Inflammatory macrophage treated with lipopolysaccharide for 1 hour (primary cell): ENCODE measurements around the gene STIP1.

ENCODE experiments used
- DNase-seq, 2 donors: peaks; one replicate each; pipeline ENCODE4 v3.0.0-alpha.2; 2020 to 2022

Gene STIP1

GRCh38 chr11:64185693-64186491 is at the start of gene STIP1:
TSS of gene STIP1 (plus strand) at chr11:64186171. CDS start at chr11:64186262, 91 bp downstream.
- DNase-seq: peak; percentile 100

GRCh38 chr11:64136765-64137441 is 49.1 kb upstream of the STIP1 start:
- DNase-seq: no peak

GRCh38 chr11:64138398-64138797 is 47.6 kb upstream of the STIP1 start:
- DNase-seq: no peak

DNA sequence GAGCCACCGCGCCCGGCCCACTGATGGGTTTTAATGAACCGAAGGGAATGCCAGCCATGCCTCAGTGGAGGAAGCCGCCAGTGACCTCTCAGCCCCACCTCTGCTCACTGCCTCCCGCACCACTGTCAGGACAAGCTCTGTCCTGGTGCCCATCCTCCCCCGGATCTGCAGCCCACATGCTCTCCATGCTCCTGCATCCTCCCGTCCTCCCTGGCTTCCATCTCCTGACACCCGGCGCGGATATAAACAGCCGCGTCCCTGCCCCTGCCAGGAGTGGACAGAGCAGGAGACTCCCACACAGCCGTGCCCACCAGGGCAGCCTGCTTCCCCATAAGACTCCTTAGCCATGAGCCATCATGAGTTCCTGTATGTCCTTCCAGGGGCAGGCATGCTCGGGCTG is 46.9 kb upstream of the STIP1 start:
- no peak for DNase-seq

GRCh38 chr11:64140082-64140481 is 45.9 kb upstream of the STIP1 start:
- DNase-seq: no peak

- DNase-seq: no peak
These were observed 44.7 kb upstream of the STIP1 start for GRCh38 chr11:64141081-64141783.

- DNase-seq: no peak
These were observed 41.1 kb upstream of the STIP1 start for GRCh38 chr11:64144587-64145472.

DNA sequence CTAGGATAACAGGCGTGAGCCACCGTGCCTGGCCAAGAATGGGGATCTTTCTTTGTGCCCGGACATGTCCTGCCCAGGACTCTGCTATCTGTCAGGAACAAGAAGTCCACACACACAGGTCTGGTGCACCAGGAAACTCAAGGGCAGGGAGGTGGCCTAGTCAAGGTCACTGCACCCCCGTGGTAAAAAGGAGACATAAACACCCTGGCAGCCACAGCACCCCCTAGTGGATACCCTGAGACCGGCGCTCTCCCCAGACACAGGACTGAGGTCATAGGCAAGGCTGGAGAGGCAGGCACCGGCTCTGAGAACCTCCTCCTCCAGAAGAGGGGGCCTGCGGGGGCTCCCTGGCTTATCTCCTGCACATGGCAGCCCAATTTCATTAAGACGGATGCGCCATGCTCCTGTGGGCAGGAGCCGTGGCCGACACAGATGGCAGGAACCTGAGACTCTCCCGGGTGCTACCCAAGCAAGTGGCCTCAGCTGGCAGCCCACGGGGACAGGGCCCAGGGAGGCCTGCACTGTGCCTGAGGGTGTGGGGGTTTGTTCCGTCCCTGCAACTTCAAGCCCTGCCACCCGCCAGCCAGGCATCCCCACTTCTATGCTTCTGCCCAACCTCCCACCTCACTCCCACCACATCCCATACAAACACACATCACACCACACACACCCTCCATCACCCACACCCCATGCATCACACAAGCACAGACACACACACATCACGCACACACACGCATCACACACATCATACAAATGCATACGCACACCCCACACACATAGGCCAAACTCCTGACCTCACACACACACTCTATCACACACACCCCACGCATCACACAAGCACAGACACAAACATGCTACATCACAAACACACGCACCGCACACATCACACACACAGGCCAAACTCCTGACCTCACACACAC is 39.7 kb upstream of the STIP1 start:
- DNase-seq: peak; percentile 54 to 88

DNA sequence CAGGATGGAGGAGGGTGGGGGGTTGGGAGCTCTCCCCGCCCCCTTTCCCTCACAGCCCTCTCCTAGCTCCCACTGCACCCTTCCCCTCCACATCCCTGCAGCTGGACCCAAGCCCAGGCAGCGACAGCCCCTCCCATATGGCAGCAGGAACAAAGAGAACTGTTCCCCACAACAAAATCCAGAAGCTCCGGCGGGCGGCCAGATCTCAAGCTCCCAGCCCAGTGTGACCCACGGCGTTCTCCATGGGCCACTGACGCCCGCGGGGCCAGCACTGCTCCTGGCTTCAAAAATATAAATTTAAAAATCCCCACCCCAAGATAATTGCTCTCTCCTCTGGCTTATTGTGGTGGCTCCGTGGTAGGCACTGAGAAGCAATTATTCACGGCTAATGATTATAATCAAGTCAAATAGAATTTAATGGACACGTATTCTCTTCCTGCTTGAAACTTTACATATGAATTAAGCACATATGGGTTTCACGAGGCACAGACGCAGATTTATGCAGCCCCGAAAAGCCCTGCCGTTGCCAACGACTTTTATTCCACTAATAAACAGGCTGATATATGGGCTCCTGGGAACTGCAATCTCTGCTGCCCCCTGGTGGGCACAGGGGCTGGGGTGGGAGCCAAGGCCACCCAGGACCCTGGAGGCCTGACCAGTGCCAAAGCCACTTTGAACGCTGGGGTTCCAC is 37.6 kb upstream of the STIP1 start:
- DNase-seq: peak; percentile 41 to 91

DNA sequence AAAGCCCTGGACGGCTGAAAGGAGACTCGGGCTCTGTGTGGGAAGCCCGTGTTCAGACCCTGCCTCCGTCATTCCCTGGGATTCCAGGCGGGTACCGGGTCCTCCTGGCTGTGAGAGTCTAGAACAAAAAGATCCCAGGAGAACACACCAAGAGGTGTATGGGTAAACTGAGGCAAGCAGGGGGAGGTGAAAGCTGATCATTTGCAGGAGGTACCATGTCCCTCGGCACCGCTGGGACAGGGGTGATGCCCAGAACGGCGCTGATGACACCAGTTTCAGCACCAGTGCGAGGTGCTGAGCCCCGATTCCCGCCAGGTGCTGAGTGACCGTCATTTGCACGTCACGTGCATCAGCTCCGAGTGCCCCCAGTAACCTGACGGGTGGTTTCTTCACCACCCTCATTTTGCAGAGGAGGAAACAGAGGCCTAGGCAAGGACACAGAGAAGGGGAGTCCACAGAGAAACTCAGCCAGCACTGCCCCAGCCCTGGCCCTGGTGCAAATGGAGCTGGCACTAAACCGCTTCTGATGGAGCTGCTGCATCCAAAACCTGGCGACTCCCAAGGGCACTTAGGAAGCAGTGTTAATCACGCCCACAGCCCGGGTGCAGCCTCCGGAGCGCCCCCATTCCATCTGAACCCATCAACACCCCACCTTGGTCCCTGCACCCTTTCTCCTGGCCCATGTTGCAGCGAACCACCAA is 36.9 kb upstream of the STIP1 start:
- DNase-seq: no peak

DNA sequence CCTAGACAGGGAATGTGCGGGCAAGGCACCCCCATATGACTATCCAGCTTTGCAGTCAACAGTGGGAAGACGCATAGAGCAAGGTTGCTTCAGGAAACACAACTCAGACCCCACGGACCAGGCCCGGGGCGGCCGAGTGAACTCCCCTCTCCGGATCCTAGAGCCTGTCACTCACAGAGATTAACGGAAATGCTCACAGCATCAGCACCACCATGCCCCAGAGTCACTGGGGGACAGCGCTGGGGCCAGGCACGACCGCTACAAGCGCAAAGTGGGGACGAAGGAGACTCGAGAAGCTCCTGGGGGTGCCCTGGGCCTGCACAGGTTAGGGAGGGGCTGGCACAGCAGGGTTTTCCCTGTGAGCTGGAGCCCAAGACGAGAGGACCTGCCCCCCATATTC is 35.9 kb upstream of the STIP1 start:
- DNase-seq: no peak

- no peak for DNase-seq
These were observed 35.3 kb upstream of the STIP1 start for GRCh38 chr11:64150481-64151239.

- no peak for DNase-seq
These were observed 34.6 kb upstream of the STIP1 start for GRCh38 chr11:64151337-64151736.

DNA sequence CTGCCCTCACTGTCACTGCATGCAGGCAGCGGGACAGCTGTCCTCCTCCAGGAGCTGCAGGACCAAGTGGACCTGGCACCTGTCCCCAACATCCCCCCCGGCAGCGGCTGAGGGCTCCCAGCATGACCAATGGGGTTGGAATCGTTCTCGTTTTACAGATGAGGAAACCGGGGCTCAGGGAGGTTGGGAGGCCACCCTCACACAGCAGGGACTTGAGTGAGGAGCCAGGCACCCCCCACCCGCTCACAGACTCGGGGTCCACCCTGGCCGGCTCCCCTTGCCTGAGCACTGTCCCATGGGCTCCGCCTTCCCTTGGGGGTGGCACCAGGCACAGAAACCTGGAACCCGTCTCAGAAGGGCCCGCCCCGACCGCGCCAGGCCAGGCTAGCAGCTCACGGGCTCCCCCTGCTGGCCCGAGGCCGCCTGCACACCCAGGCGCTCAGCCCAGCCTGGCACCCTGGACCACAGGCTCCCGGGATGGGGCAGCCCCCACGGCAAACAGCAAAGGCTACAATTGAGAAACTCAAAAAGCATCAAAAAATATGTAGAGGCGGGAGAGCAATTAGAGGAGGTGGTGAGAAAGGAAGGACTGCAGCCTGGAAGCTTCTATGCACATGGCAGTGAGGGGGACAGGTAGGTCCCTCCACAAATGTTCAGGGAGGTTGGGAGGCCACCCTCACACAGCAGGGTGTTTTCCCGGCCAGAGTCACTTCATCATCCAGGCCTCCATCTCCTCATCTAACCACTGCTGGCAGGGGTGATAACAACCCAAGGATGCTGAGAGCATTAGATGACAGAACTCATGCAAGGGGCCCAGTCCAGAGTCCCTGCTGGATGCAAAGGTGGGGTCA is 32.9 kb upstream of the STIP1 start:
- peak; percentile 42 to 83 for DNase-seq

- no peak for DNase-seq
These were observed 32.2 kb upstream of the STIP1 start for GRCh38 chr11:64153812-64154211.

DNA sequence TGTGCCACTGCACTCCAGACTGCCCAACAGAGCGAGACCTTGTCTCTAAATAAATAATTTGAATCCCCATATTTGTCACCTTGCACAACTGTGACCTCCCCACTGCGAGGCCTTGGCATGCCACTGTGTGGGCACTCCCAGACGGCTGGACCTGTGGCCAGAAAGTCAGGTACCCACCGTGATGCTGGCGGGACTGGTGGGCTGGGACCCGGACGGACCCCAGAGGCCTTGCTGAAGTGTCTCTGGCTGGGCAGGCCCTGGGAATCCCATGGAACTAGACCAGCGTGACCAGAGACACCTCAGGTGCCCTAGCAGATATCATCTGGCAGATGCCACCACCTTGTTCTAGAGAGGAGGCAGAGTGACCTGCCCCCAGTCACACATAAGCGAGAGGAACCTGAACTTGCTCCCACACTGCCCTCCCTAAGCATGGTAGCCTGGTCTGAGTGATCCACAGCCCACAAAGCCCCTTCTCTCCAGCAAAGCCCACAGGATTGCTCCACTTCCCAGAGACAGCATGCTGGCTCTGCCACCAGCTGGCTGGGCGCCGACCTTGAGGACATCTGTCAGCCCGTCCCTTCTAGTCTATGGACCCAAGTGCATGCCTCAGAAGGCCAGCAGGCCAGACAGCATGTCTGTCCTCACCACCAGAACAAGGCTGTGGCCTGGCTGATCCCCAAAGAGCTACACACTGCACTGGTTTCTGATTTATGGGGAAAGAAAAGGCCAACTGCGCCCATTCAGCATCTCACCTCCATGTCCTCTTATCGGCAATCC is 29.5 kb upstream of the STIP1 start:
- no peak for DNase-seq

GRCh38 chr11:64157631-64158394 is 28.2 kb upstream of the STIP1 start:
- no peak for DNase-seq
